Keratinocyte (primary cell): ENCODE data around the gene TRIM14.
"Not testable (repeated sequence)": the region's sequence is repeated elsewhere in the genome, so short reads cannot be mapped to it uniquely, and the experiment has no call there.

Experiments
- EZH2 ChIP-seq: IDR thresholded peaks from one replicate; pipeline ENCODE4 v1.6.1; 2012; ENCODE audit warnings: inconsistent platforms, mild to moderate bottlenecking, low read length, moderate library complexity
- TF ChIP-seq, protein P1 (sequence below), 3 experiments: IDR thresholded peaks in 1 of 3; conservative IDR thresholded peaks in 1 of 3; optimal IDR thresholded peaks in 1 of 3; 2 replicates in 2 of 3; 3 replicates in 1 of 3; pipeline versions ENCODE3 to v1.5.1; 2011; ENCODE audit warnings: low read length in 3 of 3, mild to moderate bottlenecking in 3 of 3, moderate library complexity in 2 of 3, control low read depth in 1 of 3, inconsistent platforms in 1 of 3; ENCODE audit not compliant: insufficient read depth in 2 of 3; ENCODE audit errors: extremely low read depth in 1 of 3

DNA sequence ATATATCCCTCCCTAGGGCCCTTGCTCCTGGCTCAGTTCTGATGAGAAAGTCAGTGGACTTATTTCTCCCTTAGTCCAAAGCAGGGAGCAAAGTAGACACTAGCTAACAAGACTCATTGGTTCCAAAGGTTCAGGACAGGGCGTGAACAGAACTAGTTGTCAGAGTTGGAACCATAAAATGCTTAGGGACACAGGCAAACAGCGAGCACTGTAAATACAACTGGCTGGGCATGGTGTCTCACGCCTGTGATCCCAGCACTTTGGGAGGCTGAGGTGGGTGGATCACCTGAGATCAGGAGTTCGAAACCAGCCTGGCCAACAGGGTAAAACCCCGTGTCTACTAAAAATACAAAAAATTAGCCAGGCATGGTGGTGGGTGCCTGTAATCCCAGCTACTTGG lies 99.2 kb downstream of the TRIM14 start:
- TF ChIP-seq, protein P1, sequence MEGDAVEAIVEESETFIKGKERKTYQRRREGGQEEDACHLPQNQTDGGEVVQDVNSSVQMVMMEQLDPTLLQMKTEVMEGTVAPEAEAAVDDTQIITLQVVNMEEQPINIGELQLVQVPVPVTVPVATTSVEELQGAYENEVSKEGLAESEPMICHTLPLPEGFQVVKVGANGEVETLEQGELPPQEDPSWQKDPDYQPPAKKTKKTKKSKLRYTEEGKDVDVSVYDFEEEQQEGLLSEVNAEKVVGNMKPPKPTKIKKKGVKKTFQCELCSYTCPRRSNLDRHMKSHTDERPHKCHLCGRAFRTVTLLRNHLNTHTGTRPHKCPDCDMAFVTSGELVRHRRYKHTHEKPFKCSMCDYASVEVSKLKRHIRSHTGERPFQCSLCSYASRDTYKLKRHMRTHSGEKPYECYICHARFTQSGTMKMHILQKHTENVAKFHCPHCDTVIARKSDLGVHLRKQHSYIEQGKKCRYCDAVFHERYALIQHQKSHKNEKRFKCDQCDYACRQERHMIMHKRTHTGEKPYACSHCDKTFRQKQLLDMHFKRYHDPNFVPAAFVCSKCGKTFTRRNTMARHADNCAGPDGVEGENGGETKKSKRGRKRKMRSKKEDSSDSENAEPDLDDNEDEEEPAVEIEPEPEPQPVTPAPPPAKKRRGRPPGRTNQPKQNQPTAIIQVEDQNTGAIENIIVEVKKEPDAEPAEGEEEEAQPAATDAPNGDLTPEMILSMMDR (optimal IDR thresholded peaks at IDR 0.05 in 1 of 3, IDR thresholded peaks at IDR 0.05 in 1 of 3, conservative IDR thresholded peaks at IDR 0.05 in 1 of 3; ENCODE audit: extremely low read depth in 1 of 3, insufficient read depth in 2 of 3, low read length in 3 of 3) = not testable (repeated sequence)
- not testable (repeated sequence) for TF ChIP-seq EZH2
